OCI-LY7 (cell line): ENCODE data around the gene CSE1L. TPM values are rescaled to one million over a fixed set of nuclear protein-coding genes. Genes with fewer than 3 reads are reported as not detected.

Experiments used
- BruUV-seq: library from RNA; stranded (reverse); fragments of 400-500 nt; replicated peaks from 2 replicates; lab custom pipeline; 2021; lab: Mats Ljungman, UMichigan
- CTCF ChIA-PET: fragments of 300-600 bp; sonication (Branson Sonifier 250); formaldehyde crosslinking; loops from one replicate; lab custom pipeline; 2022; ENCODE audit warnings: antibody characterized with exemption; ENCODE audit not compliant: unreplicated experiment; lab: Charles Lee
- POLR2A ChIA-PET: fragments of 300-600 bp; sonication (Branson Sonifier 250); formaldehyde crosslinking; loops from one replicate; lab custom pipeline; 2022; ENCODE audit warnings: antibody characterized with exemption; lab: Charles Lee
- DNase-seq: peaks from one replicate; pipeline ENCODE4 v3.0.0-alpha.2; 2015; ENCODE audit warnings: low spot score
- H2AFZ ChIP-seq: fragments of 200-600 bp; sonication (generic), shearing (Covaris generic); 2 replicates; pipeline ENCODE4 v1.6.1; 2014; ENCODE audit warnings: mild to moderate bottlenecking, antibody characterized with exemption, low read length, moderate library complexity
- H3K27ac ChIP-seq: fragments of 200-600 bp; sonication (generic); 2 replicates; pipeline ENCODE4 v1.5.1; 2014; ENCODE audit warnings: mixed run types, low read depth, mild to moderate bottlenecking, moderate library complexity, low read length, inconsistent platforms; ENCODE audit not compliant: poor library complexity, severe bottlenecking
- H3K36me3 ChIP-seq: fragments of 200-600 bp; sonication (generic); 2 replicates; pipeline ENCODE4 v1.6.1; 2014; ENCODE audit warnings: mild to moderate bottlenecking, antibody characterized with exemption, low read length, moderate library complexity, mixed read lengths; ENCODE audit not compliant: insufficient read depth
- H3K4me1 ChIP-seq: fragments of 200-600 bp; sonication (generic); 2 replicates; pipeline ENCODE4 v1.5.1; 2014; ENCODE audit warnings: mild to moderate bottlenecking, low read length; ENCODE audit not compliant: insufficient read depth, poor library complexity, severe bottlenecking
- H3K4me2 ChIP-seq: fragments of 200-600 bp; sonication (generic); 2 replicates; pipeline ENCODE4 v1.6.1; 2014; ENCODE audit warnings: mild to moderate bottlenecking, low read length
- H3K4me3 ChIP-seq: fragments of 200-600 bp; sonication (generic); 2 replicates; pipeline ENCODE4 v1.5.1; 2014; ENCODE audit warnings: mild to moderate bottlenecking, low read depth, low read length; ENCODE audit not compliant: poor library complexity, severe bottlenecking
- H3K79me2 ChIP-seq: fragments of 200-600 bp; sonication (generic); 2 replicates; pipeline ENCODE4 v1.6.1; 2016; ENCODE audit warnings: low read depth, mild to moderate bottlenecking, low read length, moderate library complexity, mixed read lengths; ENCODE audit not compliant: insufficient read depth
- H3K9me2 ChIP-seq: fragments of 200-600 bp; sonication (generic); 2 replicates; pipeline ENCODE4 v1.6.1; 2016; ENCODE audit warnings: mild to moderate bottlenecking, low read length, mixed read lengths; ENCODE audit not compliant: insufficient read depth
- H3K9me3 ChIP-seq: fragments of 200-600 bp; sonication (generic); 2 replicates; pipeline ENCODE4 v1.6.1; 2014; ENCODE audit warnings: mild to moderate bottlenecking, mixed run types, low read length, mixed read lengths
- H4K20me1 ChIP-seq: fragments of 200-600 bp; sonication (generic); 2 replicates; pipeline ENCODE4 v1.6.1; 2014; ENCODE audit warnings: mild to moderate bottlenecking, antibody characterized with exemption, low read length, moderate library complexity, mixed read lengths; ENCODE audit not compliant: insufficient read depth
- EZH2phosphoT487 ChIP-seq: fragments of 200-600 bp; sonication (generic); IDR thresholded peaks from 2 replicates; pipeline ENCODE4 v1.6.1; 2018; ENCODE audit warnings: low read depth, borderline replicate concordance, mild to moderate bottlenecking, mixed run types, antibody characterized with exemption, low read length, moderate library complexity, mixed read lengths
- intact Hi-C: fragments of 100-400 bp; cut with micrococcal nuclease; formaldehyde crosslinking; loops from one replicate; pipeline ENCODE4 v1.10.0; 2022; ENCODE audit not compliant: unreplicated experiment
- total RNA-seq, 2 experiments: library from RNA; depleted of rRNA in 1 of 2; stranded (reverse); fragments of >200 nt in 1 of 2; shearing (Covaris generic) in 1 of 2; gene quantifications; 2 replicates each; pipeline ENCODE4 v1.2.3, GENCODE V29; 2014 to 2022
- TF ChIP-seq, protein P1 (sequence below): fragments of 200-600 bp; sonication (generic); conservative IDR thresholded peaks from 2 replicates; pipeline ENCODE4 v1.5.1; 2014; ENCODE audit warnings: mild to moderate bottlenecking, antibody characterized with exemption, low read length, moderate library complexity, mixed read lengths

CSE1L gene
- total RNA-seq, 2 experiments from 2014 or later: 104 to 145 TPM

DNA sequence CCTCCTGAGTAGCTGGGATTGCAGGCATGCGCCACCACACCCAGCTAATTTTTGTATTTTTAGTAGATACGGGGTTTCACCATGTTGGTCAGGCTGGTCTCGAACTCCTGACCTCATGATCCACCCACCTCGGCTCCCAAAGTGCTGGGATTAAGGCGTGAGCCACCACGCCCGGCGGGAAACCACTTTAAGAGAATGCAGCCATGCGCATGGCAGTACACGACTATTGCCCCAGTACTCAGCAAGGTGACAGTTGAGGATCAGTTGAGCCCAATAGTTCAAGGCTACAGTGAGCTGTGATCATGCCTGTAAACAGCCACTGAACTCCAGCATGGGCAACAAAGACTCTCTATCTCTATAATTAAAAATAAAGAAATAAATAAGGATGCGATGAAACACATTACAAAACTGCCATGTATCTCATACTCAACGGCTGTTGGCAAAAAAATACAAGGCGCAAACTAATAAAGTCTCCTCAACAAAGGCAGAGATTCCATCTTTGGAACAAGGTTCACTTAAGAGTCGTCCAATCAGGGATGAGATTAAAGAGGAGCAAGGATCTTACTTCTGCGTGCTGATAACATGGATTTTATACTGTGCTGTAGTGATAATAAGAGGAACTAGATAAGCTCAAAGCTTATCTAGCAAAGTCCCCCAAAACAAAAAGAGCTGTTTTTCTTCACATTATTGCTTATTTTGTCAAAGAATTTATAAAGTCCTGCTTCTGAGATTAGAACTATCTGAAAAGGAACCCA is 90.9 kb downstream of the CSE1L start:
- Histone ChIP-seq H3K9me3 (no peaks in the 10 kb centered on the region), H3K4me2 (no peak overlapping the region), H4K20me1 (no peaks in the 10 kb centered on the region; the same call in 1 of the 2 replicates), H2AFZ (no peak overlapping the region), H3K9me2 (no peaks in the 10 kb centered on the region), H3K27ac (no peak overlapping the region), H3K4me3 (no peak overlapping the region), H3K79me2 (0 out of 2 replicates have a peak, but pooled peaks cover 2% of the 10 kb centered on the region), H3K36me3 (peaks cover 57% of the 10 kb centered on the region), H3K4me1 (no peaks in the 10 kb centered on the region)
- no peak for DNase-seq
- intact Hi-C loops: no loop called here
- ChIA-PET CTCF (no interaction called here), POLR2A (no interaction called here)
- BruUV-seq: no TSS peak
- TF ChIP-seq, protein P1, sequence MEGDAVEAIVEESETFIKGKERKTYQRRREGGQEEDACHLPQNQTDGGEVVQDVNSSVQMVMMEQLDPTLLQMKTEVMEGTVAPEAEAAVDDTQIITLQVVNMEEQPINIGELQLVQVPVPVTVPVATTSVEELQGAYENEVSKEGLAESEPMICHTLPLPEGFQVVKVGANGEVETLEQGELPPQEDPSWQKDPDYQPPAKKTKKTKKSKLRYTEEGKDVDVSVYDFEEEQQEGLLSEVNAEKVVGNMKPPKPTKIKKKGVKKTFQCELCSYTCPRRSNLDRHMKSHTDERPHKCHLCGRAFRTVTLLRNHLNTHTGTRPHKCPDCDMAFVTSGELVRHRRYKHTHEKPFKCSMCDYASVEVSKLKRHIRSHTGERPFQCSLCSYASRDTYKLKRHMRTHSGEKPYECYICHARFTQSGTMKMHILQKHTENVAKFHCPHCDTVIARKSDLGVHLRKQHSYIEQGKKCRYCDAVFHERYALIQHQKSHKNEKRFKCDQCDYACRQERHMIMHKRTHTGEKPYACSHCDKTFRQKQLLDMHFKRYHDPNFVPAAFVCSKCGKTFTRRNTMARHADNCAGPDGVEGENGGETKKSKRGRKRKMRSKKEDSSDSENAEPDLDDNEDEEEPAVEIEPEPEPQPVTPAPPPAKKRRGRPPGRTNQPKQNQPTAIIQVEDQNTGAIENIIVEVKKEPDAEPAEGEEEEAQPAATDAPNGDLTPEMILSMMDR: no peak
- no peak for TF ChIP-seq EZH2phosphoT487

- no peak overlapping the region for H2AFZ ChIP-seq
- no peaks in the 10 kb centered on the region for H3K4me1 ChIP-seq
- H3K27ac ChIP-seq: no peak overlapping the region
- DNase-seq: no peak
- H3K9me2 ChIP-seq: no peaks in the 10 kb centered on the region
- TF ChIP-seq, protein P1: no peak
- no peak for TF ChIP-seq EZH2phosphoT487
- BruUV-seq: no TSS peak
- no peak overlapping the region for H3K4me2 ChIP-seq
- H3K9me3 ChIP-seq: no peaks in the 10 kb centered on the region
- ChIA-PET CTCF (no interaction called here), POLR2A (interaction anchor here (0.7 kb wide), 1 partner anchor 43 kb away, joined by 4 read pairs; no protein-coding TSS in a partner anchor)
- H3K79me2 ChIP-seq: 0 out of 2 replicates have a peak, but pooled peaks cover 2% of the 10 kb centered on the region
- intact Hi-C loops: no loop called here
- H3K4me3 ChIP-seq: no peak overlapping the region
- peaks cover 54% of the 10 kb centered on the region for H3K36me3 ChIP-seq
- H4K20me1 ChIP-seq: no peaks in the 10 kb centered on the region
Observed at GRCh38 chr20:49138431-49138830, 92.3 kb downstream of the CSE1L start.

DNA sequence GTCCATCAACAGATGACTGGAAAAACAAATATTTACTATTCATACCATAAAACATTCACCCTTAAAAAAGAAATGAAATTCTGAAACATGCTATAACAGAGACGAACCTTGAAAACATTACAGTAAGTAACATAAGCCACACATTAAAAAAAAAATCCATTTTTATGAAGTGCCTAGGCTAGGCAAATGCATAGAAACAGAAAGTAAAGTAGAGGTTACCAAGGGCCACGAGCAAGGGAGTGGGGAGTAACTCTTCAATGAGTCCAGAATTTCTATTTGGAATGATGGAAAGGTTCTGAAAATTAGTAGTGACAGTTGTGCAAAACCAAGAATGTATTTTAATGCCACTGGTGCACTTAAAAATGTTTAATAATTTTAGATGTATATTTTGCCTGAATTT is 94.3 kb downstream of the CSE1L start:
- Histone ChIP-seq H3K79me2 (0 out of 2 replicates have a peak, but pooled peaks cover 2% of the 10 kb centered on the region), H3K9me3 (no peaks in the 10 kb centered on the region), H3K4me2 (no peak overlapping the region), H3K4me3 (no peak overlapping the region), H4K20me1 (no peaks in the 10 kb centered on the region), H3K36me3 (peaks cover 63% of the 10 kb centered on the region), H3K27ac (no peak overlapping the region), H2AFZ (no peak overlapping the region), H3K9me2 (no peaks in the 10 kb centered on the region), H3K4me1 (no peaks in the 10 kb centered on the region)
- no TSS peak for BruUV-seq
- intact Hi-C loops: no loop called here
- ChIA-PET CTCF (no interaction called here), POLR2A (interaction anchor here (0.7 kb wide), 1 partner anchor 1460 kb away, joined by 3 read pairs; no protein-coding TSS in a partner anchor)
- no peak for TF ChIP-seq EZH2phosphoT487
- TF ChIP-seq, protein P1: no peak
- DNase-seq: no peak
